ENCODE results near the gene TACC2. TPM values are rescaled to one million over a fixed set of nuclear protein-coding genes. Genes with fewer than 3 reads are reported as not detected.

Gene TACC2
- polyA plus RNA-seq, 1 donor, result 136 TPM

GRCh38 chr10:122281751-122282150, 292.8 kb downstream of the TACC2 start:
- DNase-seq, result no peak

GRCh38 chr10:122282253-122282671, 293.3 kb downstream of the TACC2 start:
- DNase-seq, result no peak

GRCh38 chr10:122282909-122283308, 293.9 kb downstream of the TACC2 start:
- no peak for DNase-seq

- DNase-seq, result no peak
These were observed 296.8 kb downstream of the TACC2 start for GRCh38 chr10:122285506-122286444.

- DNase-seq, result peak; percentile 56
These were observed 297.9 kb downstream of the TACC2 start for GRCh38 chr10:122286867-122287266.

- peak; percentile 54 for DNase-seq
These were observed 298.6 kb downstream of the TACC2 start for GRCh38 chr10:122287570-122287969.

GRCh38 chr10:122288262-122288661, 299.3 kb downstream of the TACC2 start:
- no peak for DNase-seq

GRCh38 chr10:122288917-122289316, 300.0 kb downstream of the TACC2 start:
- DNase-seq, result no peak

GRCh38 chr10:122290334-122290733, 301.4 kb downstream of the TACC2 start:
- DNase-seq, result no peak

GRCh38 chr10:122290833-122291532, 302.0 kb downstream of the TACC2 start:
- DNase-seq, result no peak

GRCh38 chr10:122291739-122292138, 302.8 kb downstream of the TACC2 start:
- no peak for DNase-seq

- no peak for DNase-seq
These were observed 303.4 kb downstream of the TACC2 start for GRCh38 chr10:122292376-122292775.

GRCh38 chr10:122293156-122293960, 304.4 kb downstream of the TACC2 start:
- DNase-seq, result no peak

GRCh38 chr10:122293961-122294380, 305.0 kb downstream of the TACC2 start:
- DNase-seq, result no peak

GRCh38 chr10:122294511-122295450, 305.8 kb downstream of the TACC2 start:
- DNase-seq, result no peak

- no peak for DNase-seq
These were observed 306.5 kb downstream of the TACC2 start for GRCh38 chr10:122295451-122295809.

- no peak for DNase-seq
These were observed 307.6 kb downstream of the TACC2 start for GRCh38 chr10:122296363-122297120.

- DNase-seq, result no peak
These were observed 308.6 kb downstream of the TACC2 start for GRCh38 chr10:122297583-122297982.

- no peak for DNase-seq
These were observed 309.2 kb downstream of the TACC2 start for GRCh38 chr10:122298206-122298597.

- DNase-seq, result peak; percentile 85
These were observed 309.8 kb downstream of the TACC2 start for GRCh38 chr10:122298598-122299301.
